Mesenchymal stem cell (in vitro differentiated cells and primary cell): ENCODE data around the gene MCL1. TPM values are rescaled to one million over a fixed set of nuclear protein-coding genes. Genes with fewer than 3 reads are reported as not detected.

Experiments used
- DNase-seq: peaks from one replicate; pipeline ENCODE4 v3.0.0-alpha.2; 2013
- H2AFZ ChIP-seq: one replicate; pipeline ENCODE4 v1.6.1; 2013; ENCODE audit warnings: low read depth, mild to moderate bottlenecking, control low read depth, inconsistent platforms, low read length, moderate library complexity
- H2AK5ac ChIP-seq: 2 replicates; pipeline ENCODE4 v1.6.1; 2013; ENCODE audit warnings: low read length, moderate library complexity, mild to moderate bottlenecking, inconsistent platforms; ENCODE audit not compliant: severe bottlenecking
- H2BK120ac ChIP-seq: one replicate; pipeline ENCODE4 v1.6.1; 2013; ENCODE audit warnings: low read depth, mild to moderate bottlenecking, inconsistent platforms, low read length, moderate library complexity
- H2BK12ac ChIP-seq, 2 experiments: one replicate each; pipeline ENCODE4 v1.6.1; 2013; ENCODE audit warnings: inconsistent platforms in 2 of 2, low read length in 2 of 2, mild to moderate bottlenecking in 2 of 2, moderate library complexity in 2 of 2, control low read depth in 1 of 2
- H2BK15ac ChIP-seq: one replicate; pipeline ENCODE4 v1.6.1; 2013; ENCODE audit warnings: mild to moderate bottlenecking, low read depth, inconsistent platforms; ENCODE audit not compliant: poor library complexity, severe bottlenecking
- H2BK5ac ChIP-seq: 2 replicates; pipeline ENCODE4 v1.6.1; 2013; ENCODE audit warnings: low read depth, mild to moderate bottlenecking, low read length, control low read depth, inconsistent platforms; ENCODE audit not compliant: poor library complexity, severe bottlenecking
- H3K14ac ChIP-seq, 2 experiments: one replicate each; pipeline ENCODE4 v1.6.1; 2013; ENCODE audit warnings: inconsistent platforms in 2 of 2, low read length in 2 of 2, control low read depth in 1 of 2, mild to moderate bottlenecking in 1 of 2, moderate library complexity in 1 of 2
- H3K18ac ChIP-seq, 2 experiments: one replicate each; pipeline ENCODE4 v1.6.1; 2013; ENCODE audit warnings: inconsistent platforms in 2 of 2, low read length in 2 of 2, control low read depth in 1 of 2, low read depth in 1 of 2, mild to moderate bottlenecking in 1 of 2
- H3K23ac ChIP-seq, 2 experiments: one replicate each; pipeline ENCODE4 v1.6.1; 2013; ENCODE audit warnings: inconsistent platforms in 2 of 2, low read length in 2 of 2, mild to moderate bottlenecking in 2 of 2, moderate library complexity in 2 of 2, control low read depth in 1 of 2
- H3K27ac ChIP-seq: 2 replicates; pipeline ENCODE4 v1.5.1; 2013; ENCODE audit warnings: mild to moderate bottlenecking, moderate library complexity, low read length, control low read depth, inconsistent platforms; ENCODE audit not compliant: poor library complexity, severe bottlenecking
- H3K27me3 ChIP-seq, 2 experiments: 2 replicates each; pipeline versions ENCODE4 v1.6.1 to v1.7.0; 2013; ENCODE audit warnings: low read length in 2 of 2, mild to moderate bottlenecking in 2 of 2, moderate library complexity in 2 of 2, control low read depth in 1 of 2, inconsistent platforms in 1 of 2; ENCODE audit not compliant: control insufficient read depth in 1 of 2, insufficient read depth in 1 of 2
- H3K36me3 ChIP-seq, 2 experiments: 2 replicates each; pipeline versions ENCODE4 v1.6.1 to v1.7.0; 2013; ENCODE audit warnings: low read length in 2 of 2, control low read depth in 1 of 2, inconsistent platforms in 1 of 2, low read depth in 1 of 2, mild to moderate bottlenecking in 1 of 2; ENCODE audit not compliant: insufficient read depth in 2 of 2, control insufficient read depth in 1 of 2
- H3K4ac ChIP-seq, 2 experiments: one replicate each; pipeline ENCODE4 v1.6.1; 2013; ENCODE audit warnings: inconsistent platforms in 2 of 2, low read length in 2 of 2, mild to moderate bottlenecking in 2 of 2, moderate library complexity in 2 of 2, control low read depth in 1 of 2, low read depth in 1 of 2
- H3K4me1 ChIP-seq: 2 replicates; pipeline ENCODE4 v1.6.1; 2013; ENCODE audit warnings: low read depth, low read length, control low read depth; ENCODE audit not compliant: control insufficient read depth, insufficient read depth
- H3K4me2 ChIP-seq: 2 replicates; pipeline ENCODE4 v1.6.1; 2013; ENCODE audit warnings: low read length, mild to moderate bottlenecking, inconsistent platforms; ENCODE audit not compliant: poor library complexity, severe bottlenecking
- H3K4me3 ChIP-seq, 2 experiments: 2 replicates each; pipeline versions ENCODE4 v1.5.1 to v1.7.0; 2013; ENCODE audit warnings: low read length in 2 of 2, mild to moderate bottlenecking in 2 of 2, control low read depth in 1 of 2, low read depth in 1 of 2; ENCODE audit not compliant: insufficient read depth in 1 of 2
- H3K79me1 ChIP-seq: replicated peaks from 2 replicates; pipeline ENCODE4 v1.6.1; 2013; ENCODE audit warnings: mild to moderate bottlenecking, control low read depth, low read length, inconsistent platforms; ENCODE audit not compliant: poor library complexity, severe bottlenecking
- H3K9ac ChIP-seq: 2 replicates; pipeline ENCODE4 v1.7.0; 2013; ENCODE audit warnings: mild to moderate bottlenecking, low read length, moderate library complexity
- H3K9me3 ChIP-seq: 2 replicates; pipeline ENCODE4 v1.7.0; 2013; ENCODE audit warnings: mild to moderate bottlenecking, low read length; ENCODE audit not compliant: control insufficient read depth
- H4K8ac ChIP-seq: one replicate; pipeline ENCODE4 v1.6.1; 2013; ENCODE audit warnings: inconsistent platforms, mild to moderate bottlenecking, low read length, moderate library complexity
- H4K91ac ChIP-seq: one replicate; pipeline ENCODE4 v1.6.1; 2013; ENCODE audit warnings: mild to moderate bottlenecking, low read length, inconsistent platforms
- WGBS: methylation state at CpG from one replicate; pipeline ENCODE4 v1.1.7; 2013; ENCODE audit warnings: mixed read lengths; 5-methylcytosine and 5-hydroxymethylcytosine counted together
- polyA plus RNA-seq, 2 experiments: library from polyadenylated mRNA; stranded (reverse); fragments of 200-250 nt; gene quantifications; one replicate each; pipeline ENCODE4 v1.2.3, GENCODE V29; 2013

MCL1 gene
- polyA plus RNA-seq (2013, experiment 1 of 2), result 229 TPM
- 224 TPM for polyA plus RNA-seq (2013, experiment 2 of 2)

GRCh38 chr1:150579110-150579944, at the start of gene MCL1:
TSS of gene MCL1 (minus strand) at chr1:150579610. CDS start at chr1:150579530, 80 bp downstream.
- H2BK15ac ChIP-seq, result peak within 1 kb of the TSS; percentile 55
- H3K79me1 ChIP-seq, result peaks cover 7% of the 10 kb centered on the region
- peak within 1 kb of the TSS; percentile 99 for H3K9ac ChIP-seq
- H3K36me3 ChIP-seq, result peaks cover 13 to 46% of the 10 kb centered on the region in 2 experiments
- peak; percentile 99 for DNase-seq
- peak within 1 kb of the TSS; percentile 64 to 86 for H3K23ac ChIP-seq
- H4K8ac ChIP-seq, result peak within 1 kb of the TSS; percentile 80
- peak within 1 kb of the TSS; percentile 4 for H2AFZ ChIP-seq
- H3K27me3 ChIP-seq, result no peaks in the 10 kb centered on the region
- H2AK5ac ChIP-seq, result peak within 1 kb of the TSS; percentile 79
- H3K4me1 ChIP-seq, result peaks cover 7% of the 10 kb centered on the region
- peak within 1 kb of the TSS; percentile 75 to 80 for H2BK12ac ChIP-seq
- peak within 1 kb of the TSS; percentile 98 for H2BK120ac ChIP-seq
- H3K4me2 ChIP-seq, result peak within 1 kb of the TSS; percentile 78
- peak within 1 kb of the TSS; percentile 92 to 97 for H3K18ac ChIP-seq
- no peaks in the 10 kb centered on the region for H3K9me3 ChIP-seq
- peak within 1 kb of the TSS; percentile 95 for H4K91ac ChIP-seq
- H3K4me3 ChIP-seq, result peak within 1 kb of the TSS; percentile 88 to 92
- 1% methylated on average over 70 of the region's 94 CpGs for WGBS
- peak within 1 kb of the TSS; percentile 99 for H3K27ac ChIP-seq
- peak within 1 kb of the TSS; percentile 98 for H2BK5ac ChIP-seq
- peak within 1 kb of the TSS; percentile 62 to 95 for H3K4ac ChIP-seq
- peak within 1 kb of the TSS; percentile 25 to 98 for H3K14ac ChIP-seq

- no peak for DNase-seq
- Histone ChIP-seq H3K79me1 (peaks cover 17% of the 10 kb centered on the region), H3K27ac (peak overlapping the region; percentile 26), H2AFZ (no peak overlapping the region), H2AK5ac (no peak overlapping the region), H3K4me1 (peaks cover 6% of the 10 kb centered on the region), H3K4me3 (peak overlapping the region; percentile 76 to 94), H2BK5ac (peak overlapping the region; percentile 50), H3K23ac (no peak overlapping the region), H3K14ac (no peak overlapping the region), H3K9me3 (no peaks in the 10 kb centered on the region), H4K8ac (no peak overlapping the region), H3K4ac (no peak overlapping the region), H3K4me2 (peak overlapping the region; percentile 91), H3K27me3 (no peaks in the 10 kb centered on the region), H4K91ac (no peak overlapping the region), H3K36me3 (peaks cover 13 to 39% of the 10 kb centered on the region in 2 experiments), H3K9ac (peak overlapping the region; percentile 93), H2BK120ac (peak overlapping the region; percentile 73), H3K18ac (no peak overlapping the region), H2BK12ac (no peak overlapping the region), H2BK15ac (no peak overlapping the region)
- WGBS, result 1% methylated on average over 9 of the region's 9 CpGs
Observed at GRCh38 chr1:150628766-150629114, 49.3 kb upstream of the MCL1 start.

GRCh38 chr1:150627826-150628410, 48.5 kb upstream of the MCL1 start:
- H3K14ac ChIP-seq, result no peak overlapping the region
- no peak overlapping the region for H2AK5ac ChIP-seq
- H4K8ac ChIP-seq, result no peak overlapping the region
- no peak overlapping the region for H2BK15ac ChIP-seq
- peak overlapping the region; percentile 91 for H3K4me2 ChIP-seq
- H3K4me3 ChIP-seq, result peak overlapping the region in 1 of 2 experiments; percentile 94
- no peak overlapping the region for H3K4ac ChIP-seq
- H3K27ac ChIP-seq, result no peak overlapping the region
- H2AFZ ChIP-seq, result no peak overlapping the region
- H3K9ac ChIP-seq, result peak overlapping the region; percentile 93
- H3K79me1 ChIP-seq, result peaks cover 17% of the 10 kb centered on the region
- peaks cover 6% of the 10 kb centered on the region for H3K4me1 ChIP-seq
- H3K23ac ChIP-seq, result no peak overlapping the region
- WGBS, result 87% methylated on average over 4 of the region's 5 CpGs
- no peak overlapping the region for H2BK12ac ChIP-seq
- no peak overlapping the region for H2BK120ac ChIP-seq
- H3K27me3 ChIP-seq, result no peaks in the 10 kb centered on the region
- H3K9me3 ChIP-seq, result no peaks in the 10 kb centered on the region
- no peak overlapping the region for H2BK5ac ChIP-seq
- no peak overlapping the region for H4K91ac ChIP-seq
- H3K36me3 ChIP-seq, result peaks cover 15 to 45% of the 10 kb centered on the region in 2 experiments
- DNase-seq, result no peak
- no peak overlapping the region for H3K18ac ChIP-seq

GRCh38 chr1:150626150-150626549, 46.7 kb upstream of the MCL1 start:
- H2AK5ac ChIP-seq, result no peak overlapping the region
- no peak overlapping the region for H2BK15ac ChIP-seq
- 100% methylated on average over 1 of the region's 2 CpGs for WGBS
- H3K27ac ChIP-seq, result no peak overlapping the region
- H3K4me1 ChIP-seq, result peaks cover 8% of the 10 kb centered on the region
- no peak overlapping the region for H2BK12ac ChIP-seq
- no peak overlapping the region for H3K4me2 ChIP-seq
- no peaks in the 10 kb centered on the region for H3K9me3 ChIP-seq
- H2BK120ac ChIP-seq, result no peak overlapping the region
- H3K18ac ChIP-seq, result no peak overlapping the region
- no peak overlapping the region for H3K4ac ChIP-seq
- DNase-seq, result no peak
- H3K14ac ChIP-seq, result no peak overlapping the region
- peaks cover 19 to 54% of the 10 kb centered on the region in 2 experiments for H3K36me3 ChIP-seq
- H3K27me3 ChIP-seq, result no peaks in the 10 kb centered on the region
- no peak overlapping the region for H4K8ac ChIP-seq
- no peak overlapping the region for H2AFZ ChIP-seq
- no peak overlapping the region for H3K4me3 ChIP-seq
- peaks cover 19% of the 10 kb centered on the region for H3K79me1 ChIP-seq
- no peak overlapping the region for H3K23ac ChIP-seq
- H2BK5ac ChIP-seq, result no peak overlapping the region
- H4K91ac ChIP-seq, result no peak overlapping the region
- H3K9ac ChIP-seq, result peak overlapping the region; percentile 9
